Stimulated activated naive B cell treated with anti-CD40 and anti-IgM and Interleukin-4, amounts not matched to agents 10 μg/mL and 1 μg/mL and 100 μg/mL, for 72 hours (primary cell): Measurements from ENCODE around the gene PLPPR3.
"Not testable (repeated sequence)": the region's sequence is repeated elsewhere in the genome, so short reads cannot be mapped to it uniquely, and the experiment has no call there.

ENCODE experiments used
- ATAC-seq, 2 donors: fragments of 150-1000 bp; cut with Tn5 transposase; replicated peaks; 2 replicates each; pipeline ENCODE4 v1.10.0; 2021; ENCODE audit warnings: moderate library complexity in 1 of 2
- DNase-seq: peaks from one replicate; pipeline ENCODE4 v3.0.0; 2021
- H3K27ac Mint-ChIP-seq: one replicate; pipeline ENCODE4 v1.8.0; 2022; ENCODE audit warnings: mild to moderate bottlenecking, mixed read lengths
- H3K27me3 Mint-ChIP-seq, 2 donors: one replicate each; pipeline ENCODE4 v1.8.0; 2022; ENCODE audit warnings: mixed read lengths in 2 of 2
- H3K36me3 Mint-ChIP-seq, 2 donors: one replicate each; pipeline ENCODE4 v1.8.0; 2022; ENCODE audit warnings: mixed read lengths in 2 of 2, mild to moderate bottlenecking in 1 of 2
- H3K4me1 Mint-ChIP-seq, 2 donors: one replicate each; pipeline ENCODE4 v1.8.0; 2022; ENCODE audit warnings: mixed read lengths in 2 of 2, mild to moderate bottlenecking in 1 of 2
- H3K4me3 Mint-ChIP-seq, 2 donors: one replicate each; pipeline ENCODE4 v1.8.0; 2022; ENCODE audit warnings: mild to moderate bottlenecking in 2 of 2, mixed read lengths in 2 of 2, moderate library complexity in 1 of 2
- H3K9me3 Mint-ChIP-seq, 2 donors: one replicate each; pipeline ENCODE4 v1.8.0; 2022; ENCODE audit warnings: mixed read lengths in 2 of 2, mild to moderate bottlenecking in 1 of 2

The PLPPR3 gene

GRCh38 chr19:861141-861755 is 39.5 kb upstream of the PLPPR3 start:
- Mint-ChIP-seq H3K9me3 (peaks cover 0 to 1% of the 10 kb centered on the region in 2 donors), H3K4me1 (peaks cover 10 to 27% of the 10 kb centered on the region in 2 donors), H3K36me3 (peaks cover 0 to 4% of the 10 kb centered on the region in 2 donors), H3K27me3 (peaks cover 11 to 34% of the 10 kb centered on the region in 2 donors), H3K27ac (peak overlapping the region; percentile 37), H3K4me3 (peak overlapping the region; percentile 33 to 57)
- no peak for ATAC-seq
- no peak for DNase-seq

DNA sequence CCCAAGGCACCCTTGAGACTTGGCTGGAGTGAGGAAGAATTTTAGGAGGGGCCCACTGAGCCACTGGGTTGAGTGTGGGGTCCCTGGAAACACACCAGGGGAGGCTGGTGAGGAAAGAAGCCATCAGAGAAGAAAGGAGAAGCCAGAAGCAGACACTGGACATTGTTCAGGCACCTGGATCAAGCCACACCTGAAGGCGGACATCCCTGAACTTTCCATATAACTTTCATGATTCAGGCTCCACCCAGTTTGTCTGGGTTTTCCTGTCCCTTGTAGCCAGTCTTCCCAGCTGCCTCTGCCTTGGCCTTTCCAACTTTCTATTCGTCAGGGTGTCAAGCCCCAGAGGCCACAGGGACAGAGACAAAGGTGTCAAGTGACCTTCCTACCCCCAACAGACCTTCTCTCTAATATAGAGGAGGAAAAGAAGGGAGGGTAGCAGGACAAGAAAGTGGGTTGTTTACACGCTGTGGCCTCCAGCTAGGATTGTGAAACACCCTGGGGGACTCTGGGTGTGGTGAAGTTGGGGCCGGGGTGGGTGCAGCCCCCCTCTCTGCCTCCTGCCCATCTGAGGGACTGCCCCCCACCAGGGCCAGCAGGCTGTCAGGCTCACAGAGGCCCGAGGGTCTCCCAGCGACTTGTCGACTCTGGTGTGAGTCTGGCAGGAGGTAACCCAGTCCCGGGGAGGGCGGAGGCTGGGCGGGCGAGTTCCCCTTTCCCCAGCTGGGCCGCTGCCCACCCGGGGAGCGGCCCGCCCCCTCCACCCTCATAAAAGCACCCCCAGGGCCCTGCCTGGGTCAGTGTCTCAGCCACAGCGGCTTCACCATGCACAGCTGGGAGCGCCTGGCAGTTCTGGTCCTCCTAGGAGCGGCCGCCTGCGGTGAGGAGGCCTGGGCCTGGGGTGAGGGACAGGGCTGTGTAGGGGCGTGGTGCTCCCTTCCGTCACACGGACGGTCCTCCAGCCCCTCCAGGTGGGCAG is 37.4 kb upstream of the PLPPR3 start, which contains the start of gene CFD:
CFD (plus strand) TSS at position 797 of the 976 bp plus-strand sequence; CDS start at position 823, 26 bp downstream.
- no peaks in the 10 kb centered on the region for H3K36me3 Mint-ChIP-seq
- peaks cover 0 to 1% of the 10 kb centered on the region in 2 donors for H3K9me3 Mint-ChIP-seq
- no peak for ATAC-seq
- H3K27ac Mint-ChIP-seq: no peak within 1 kb of the TSS
- H3K4me1 Mint-ChIP-seq: peaks cover 10 to 26% of the 10 kb centered on the region in 2 donors
- peak within 1 kb of the TSS; percentile 67 to 72 for H3K4me3 Mint-ChIP-seq
- DNase-seq: no peak
- H3K27me3 Mint-ChIP-seq: peaks cover 11 to 34% of the 10 kb centered on the region in 2 donors

DNA sequence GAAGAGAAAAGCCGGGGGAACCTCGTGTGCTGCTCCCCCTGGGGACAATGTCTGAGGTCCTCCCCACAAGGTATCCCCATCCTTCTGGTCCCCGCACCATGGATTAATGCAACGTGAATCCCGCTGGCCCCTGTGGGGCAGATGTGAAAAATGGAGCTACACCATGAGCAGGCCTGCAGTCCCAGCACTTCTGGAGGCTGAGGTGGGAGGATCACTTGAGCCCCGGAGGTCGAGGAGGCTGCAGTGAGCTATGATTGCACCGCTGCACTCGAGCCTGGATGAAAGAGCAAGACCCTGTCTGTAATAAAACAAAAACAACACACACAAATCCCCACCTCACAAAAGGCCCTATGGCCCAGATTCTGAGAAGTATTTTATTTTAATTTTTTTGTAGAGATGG is 36.5 kb upstream of the PLPPR3 start:
- Mint-ChIP-seq H3K9me3 (peaks cover 0 to 1% of the 10 kb centered on the region in 2 donors), H3K36me3 (no peaks in the 10 kb centered on the region), H3K27me3 (peaks cover 11 to 34% of the 10 kb centered on the region in 2 donors), H3K4me3 (no peak overlapping the region), H3K27ac (no peak overlapping the region), H3K4me1 (peaks cover 6 to 17% of the 10 kb centered on the region in 2 donors)
- ATAC-seq (no peak), DNase-seq (no peak)

GRCh38 chr19:855566-856120 is 33.9 kb upstream of the PLPPR3 start:
- Mint-ChIP-seq H3K27me3 (peaks cover 16 to 42% of the 10 kb centered on the region in 2 donors), H3K9me3 (peaks cover 0 to 1% of the 10 kb centered on the region in 2 donors), H3K4me3 (no peak overlapping the region), H3K36me3 (no peaks in the 10 kb centered on the region), H3K27ac (no peak overlapping the region), H3K4me1 (peaks cover 0 to 7% of the 10 kb centered on the region in 2 donors)
- no peak for DNase-seq
- ATAC-seq: no peak

- DNase-seq: no peak
- Mint-ChIP-seq H3K27me3 (peaks cover 20 to 46% of the 10 kb centered on the region in 2 donors), H3K4me3 (no peak overlapping the region), H3K27ac (no peak overlapping the region), H3K36me3 (no peaks in the 10 kb centered on the region), H3K4me1 (peaks cover 0 to 7% of the 10 kb centered on the region in 2 donors), H3K9me3 (peaks cover 0 to 1% of the 10 kb centered on the region in 2 donors)
- no peak for ATAC-seq
Measured at GRCh38 chr19:855142-855541, 33.4 kb upstream of the PLPPR3 start.

DNA sequence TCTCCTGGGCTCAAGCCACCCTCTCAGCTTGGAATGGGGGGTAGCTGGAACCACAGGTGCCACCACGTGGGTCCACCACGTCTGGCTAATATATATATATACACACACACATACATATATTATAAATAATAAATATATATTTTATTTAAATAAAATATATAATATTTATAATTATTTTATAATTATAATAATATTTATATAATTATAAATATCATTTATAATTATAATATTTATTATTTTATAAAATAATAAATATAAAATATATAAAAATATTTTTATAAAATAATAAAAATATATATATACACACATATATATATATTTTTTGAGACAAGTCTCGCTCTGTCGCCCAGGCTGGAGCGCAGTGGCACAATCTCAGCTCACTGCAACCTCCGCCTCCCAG is 32.8 kb upstream of the PLPPR3 start:
- H3K27ac Mint-ChIP-seq: no peak overlapping the region
- no peak for DNase-seq
- H3K36me3 Mint-ChIP-seq: no peaks in the 10 kb centered on the region
- H3K9me3 Mint-ChIP-seq: peaks cover 0 to 1% of the 10 kb centered on the region in 2 donors
- peaks cover 20 to 45% of the 10 kb centered on the region in 2 donors for H3K27me3 Mint-ChIP-seq
- no peak for ATAC-seq
- H3K4me3 Mint-ChIP-seq: no peak overlapping the region
- H3K4me1 Mint-ChIP-seq: peaks cover 0 to 1% of the 10 kb centered on the region in 2 donors

DNA sequence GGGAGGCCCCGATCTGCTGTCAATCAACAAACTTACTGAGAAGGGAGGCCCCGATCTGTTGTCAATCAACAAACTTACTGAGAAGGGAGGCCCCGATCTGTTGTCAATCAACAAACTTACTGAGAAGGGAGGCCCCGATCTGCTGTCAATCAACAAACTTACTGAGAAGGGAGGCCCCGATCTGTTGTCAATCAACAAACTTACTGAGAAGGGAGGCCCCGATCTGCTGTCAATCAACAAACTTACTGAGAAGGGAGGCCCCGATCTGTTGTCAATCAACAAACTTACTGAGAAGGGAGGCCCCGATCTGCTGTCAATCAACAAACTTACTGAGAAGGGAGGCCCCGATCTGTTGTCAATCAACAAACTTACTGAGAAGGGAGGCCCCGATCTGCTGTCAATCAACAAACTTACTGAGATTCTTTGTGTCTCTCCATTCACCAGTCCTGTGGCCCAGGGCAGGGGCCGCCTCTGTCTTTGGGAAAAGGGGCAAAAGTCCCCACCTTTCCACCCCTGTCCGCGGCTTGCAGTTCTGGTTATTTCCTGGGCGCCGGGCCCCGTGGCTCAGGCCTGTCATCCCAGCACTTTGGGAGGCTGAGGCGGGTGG is 32.0 kb upstream of the PLPPR3 start:
- not testable (repeated sequence) for DNase-seq, ATAC-seq, H3K4me1 Mint-ChIP-seq, H3K4me3 Mint-ChIP-seq, H3K27ac Mint-ChIP-seq, H3K36me3 Mint-ChIP-seq, H3K9me3 Mint-ChIP-seq
- peaks cover 20 to 44% of the 10 kb centered on the region in 2 donors for H3K27me3 Mint-ChIP-seq

DNA sequence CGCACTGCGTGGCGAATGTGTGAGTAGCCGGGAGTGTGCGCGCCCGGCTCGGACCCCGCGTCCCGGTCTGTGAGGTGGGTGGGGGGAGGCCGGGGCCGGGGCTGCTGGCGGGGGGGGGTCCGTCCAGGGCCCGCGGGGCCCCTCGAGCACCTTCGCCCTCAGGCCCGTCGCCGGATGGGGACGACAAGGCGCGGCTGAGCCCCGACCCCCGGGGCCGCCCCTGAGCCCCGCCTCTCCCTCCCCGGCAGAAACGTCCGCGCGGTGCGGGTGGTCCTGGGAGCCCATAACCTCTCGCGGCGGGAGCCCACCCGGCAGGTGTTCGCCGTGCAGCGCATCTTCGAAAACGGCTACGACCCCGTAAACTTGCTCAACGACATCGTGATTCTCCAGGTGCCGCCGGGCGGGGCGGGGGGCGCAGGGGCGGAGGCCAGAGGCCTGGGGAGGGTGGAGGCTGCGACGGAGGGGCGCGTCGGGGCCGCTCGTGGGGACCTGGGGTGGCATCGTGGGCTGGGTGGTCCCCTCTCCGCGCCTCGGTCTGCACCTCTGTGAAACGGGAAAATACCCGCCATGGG is 31.3 kb upstream of the PLPPR3 start:
- no peaks in the 10 kb centered on the region for H3K4me1 Mint-ChIP-seq
- H3K4me3 Mint-ChIP-seq: no peak overlapping the region
- DNase-seq (no peak), ATAC-seq (no peak)
- H3K27me3 Mint-ChIP-seq: peaks cover 19 to 46% of the 10 kb centered on the region in 2 donors
- H3K36me3 Mint-ChIP-seq: no peaks in the 10 kb centered on the region
- no peak overlapping the region for H3K27ac Mint-ChIP-seq
- H3K9me3 Mint-ChIP-seq: peaks cover 0 to 1% of the 10 kb centered on the region in 2 donors

- Mint-ChIP-seq H3K4me3 (no peak within 1 kb of the TSS), H3K9me3 (no peaks in the 10 kb centered on the region), H3K27ac (no peak within 1 kb of the TSS), H3K36me3 (no peaks in the 10 kb centered on the region), H3K4me1 (no peaks in the 10 kb centered on the region), H3K27me3 (peaks cover 24 to 46% of the 10 kb centered on the region in 2 donors)
- DNase-seq (no peak), ATAC-seq (no peak)
Measured at GRCh38 chr19:852136-853013, 30.6 kb upstream of the PLPPR3 start, which contains the start of gene ELANE. ELANE (plus strand) TSS chr19:852303; CDS start chr19:852329, 26 bp downstream.

GRCh38 chr19:850979-851335 is 29.2 kb upstream of the PLPPR3 start:
- peaks cover 32 to 60% of the 10 kb centered on the region in 2 donors for H3K27me3 Mint-ChIP-seq
- ATAC-seq (no peak), DNase-seq (no peak)
- no peak overlapping the region for H3K27ac Mint-ChIP-seq
- H3K9me3 Mint-ChIP-seq: no peaks in the 10 kb centered on the region
- no peaks in the 10 kb centered on the region for H3K4me1 Mint-ChIP-seq
- H3K36me3 Mint-ChIP-seq: no peaks in the 10 kb centered on the region
- no peak overlapping the region for H3K4me3 Mint-ChIP-seq

DNA sequence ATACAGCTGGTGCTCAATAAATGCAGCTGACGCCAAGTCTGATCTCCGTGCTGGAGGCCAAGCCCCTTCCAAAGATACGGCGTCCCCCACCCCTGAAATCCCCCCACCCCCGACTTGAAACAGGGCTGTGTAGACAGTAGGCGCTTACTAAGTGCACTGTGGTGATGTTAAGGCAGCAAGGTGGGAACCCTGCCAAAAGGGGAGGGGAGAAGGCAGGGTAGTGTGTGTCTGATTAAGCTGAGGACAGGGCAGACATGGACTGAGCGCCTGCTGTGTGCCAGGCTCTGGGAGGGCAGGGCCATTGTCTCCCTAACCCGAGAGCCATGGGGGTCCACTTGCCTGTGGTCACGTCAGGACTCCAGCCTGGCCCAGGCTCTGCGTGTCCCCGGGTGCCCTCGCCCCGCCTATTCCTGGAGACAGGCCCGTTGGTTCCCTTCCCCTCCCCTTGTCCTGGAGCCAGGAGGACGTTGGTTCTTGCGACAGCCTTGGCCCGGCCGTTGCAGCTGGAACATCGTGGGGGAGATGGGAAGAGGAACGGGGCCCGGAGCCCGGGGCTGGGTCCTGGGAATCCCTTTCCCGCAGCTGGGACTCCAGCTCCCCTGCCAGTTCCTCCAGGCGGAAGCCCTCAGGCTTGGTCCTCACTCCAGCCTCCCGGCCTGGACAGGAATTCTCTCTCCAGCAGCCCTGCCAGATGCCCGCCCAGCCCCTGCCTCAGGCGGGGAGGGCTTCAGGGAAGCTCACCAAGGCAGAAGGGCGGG is 28.6 kb upstream of the PLPPR3 start:
- Mint-ChIP-seq H3K4me1 (peaks cover 4% of the 10 kb centered on the region in 2 donors), H3K27me3 (peaks cover 38 to 66% of the 10 kb centered on the region in 2 donors), H3K36me3 (no peaks in the 10 kb centered on the region), H3K27ac (no peak overlapping the region), H3K4me3 (no peak overlapping the region), H3K9me3 (no peaks in the 10 kb centered on the region)
- ATAC-seq (peak; percentile 43 to 49), DNase-seq (no peak)

GRCh38 chr19:849195-849594 is 27.4 kb upstream of the PLPPR3 start:
- H3K27me3 Mint-ChIP-seq: peaks cover 47 to 78% of the 10 kb centered on the region in 2 donors
- H3K4me3 Mint-ChIP-seq, H3K27ac Mint-ChIP-seq: not testable (repeated sequence)

More at GRCh38 chr19:849195-849594, 27.4 kb upstream of the PLPPR3 start:
- peaks cover 6 to 12% of the 10 kb centered on the region in 2 donors for H3K4me1 Mint-ChIP-seq
- H3K9me3 Mint-ChIP-seq, DNase-seq, ATAC-seq, H3K36me3 Mint-ChIP-seq: not testable (repeated sequence)
